ENCODE results near the gene NFIX.

DNA sequence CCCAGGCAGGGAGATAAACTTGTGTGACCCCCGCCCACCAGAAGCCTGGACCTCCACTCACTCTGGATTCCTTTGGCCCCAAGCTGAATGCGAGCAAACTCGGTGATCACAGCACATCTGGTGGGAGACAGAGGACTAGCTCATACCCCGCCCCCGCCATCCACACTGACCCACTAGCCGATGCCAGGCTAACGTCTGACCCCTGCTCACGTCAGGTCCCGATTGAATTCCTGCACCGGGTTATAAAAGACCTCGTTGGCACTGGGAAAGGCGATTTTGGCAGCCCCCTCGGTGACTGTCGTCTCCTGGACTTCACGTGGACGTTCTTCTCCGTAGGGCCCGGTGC is 120.6 kb downstream of the NFIX start:
- no peak for TF ChIP-seq POLR2A (IDR thresholded peaks at IDR 0.05)
- TF ChIP-seq, protein P1, sequence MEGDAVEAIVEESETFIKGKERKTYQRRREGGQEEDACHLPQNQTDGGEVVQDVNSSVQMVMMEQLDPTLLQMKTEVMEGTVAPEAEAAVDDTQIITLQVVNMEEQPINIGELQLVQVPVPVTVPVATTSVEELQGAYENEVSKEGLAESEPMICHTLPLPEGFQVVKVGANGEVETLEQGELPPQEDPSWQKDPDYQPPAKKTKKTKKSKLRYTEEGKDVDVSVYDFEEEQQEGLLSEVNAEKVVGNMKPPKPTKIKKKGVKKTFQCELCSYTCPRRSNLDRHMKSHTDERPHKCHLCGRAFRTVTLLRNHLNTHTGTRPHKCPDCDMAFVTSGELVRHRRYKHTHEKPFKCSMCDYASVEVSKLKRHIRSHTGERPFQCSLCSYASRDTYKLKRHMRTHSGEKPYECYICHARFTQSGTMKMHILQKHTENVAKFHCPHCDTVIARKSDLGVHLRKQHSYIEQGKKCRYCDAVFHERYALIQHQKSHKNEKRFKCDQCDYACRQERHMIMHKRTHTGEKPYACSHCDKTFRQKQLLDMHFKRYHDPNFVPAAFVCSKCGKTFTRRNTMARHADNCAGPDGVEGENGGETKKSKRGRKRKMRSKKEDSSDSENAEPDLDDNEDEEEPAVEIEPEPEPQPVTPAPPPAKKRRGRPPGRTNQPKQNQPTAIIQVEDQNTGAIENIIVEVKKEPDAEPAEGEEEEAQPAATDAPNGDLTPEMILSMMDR (IDR thresholded peaks at IDR 0.05 in 4 of 5, conservative IDR thresholded peaks at IDR 0.05 in 1 of 5): no peak

Data from gastrocnemius medialis (tissue), 4 donors.